Spleen (tissue), 11 donors: ENCODE results near the gene EHBP1. TPM values are rescaled to one million over a fixed set of nuclear protein-coding genes. Genes with fewer than 3 reads are reported as not detected.

Source experiments
- DNase-seq: peaks from one replicate; pipeline ENCODE4 v3.0.0-alpha.2; 2020
- H3K27ac ChIP-seq, 8 donors: fragments of 200-600 bp; sonication (generic) in 7 of 8; 1 replicate in 4 of 8; 2 replicates in 4 of 8; pipeline versions ENCODE4 v1.5.0 to v1.8.0; 2016 to 2021; ENCODE audit warnings: inconsistent platforms in 4 of 8, mild to moderate bottlenecking in 4 of 8, moderate library complexity in 1 of 8
- H3K27me3 ChIP-seq, 7 donors: fragments of 200-600 bp; sonication (generic) in 6 of 7; replicated peaks in 1 of 7; 1 replicate in 4 of 7; 2 replicates in 3 of 7; pipeline versions ENCODE4 v1.5.0 to v1.8.0; 2016 to 2021; ENCODE audit warnings: inconsistent platforms in 3 of 7, mild to moderate bottlenecking in 1 of 7
- H3K36me3 ChIP-seq, 6 donors: fragments of 200-600 bp; sonication (generic) in 5 of 6; 1 replicate in 4 of 6; 2 replicates in 2 of 6; pipeline versions ENCODE4 v1.5.0 to v1.8.0; 2016 to 2021; ENCODE audit warnings: inconsistent platforms in 2 of 6
- H3K4me1 ChIP-seq, 6 donors: fragments of 200-600 bp; sonication (generic) in 5 of 6; 1 replicate in 3 of 6; 2 replicates in 3 of 6; pipeline versions ENCODE4 v1.5.0 to v1.8.0; 2016 to 2021; ENCODE audit warnings: inconsistent platforms in 3 of 6
- H3K4me3 ChIP-seq, 8 donors: fragments of 200-600 bp; sonication (generic) in 7 of 8; 1 replicate in 4 of 8; 2 replicates in 4 of 8; pipeline versions ENCODE4 v1.5.0 to v1.8.0; 2016 to 2021; ENCODE audit warnings: inconsistent platforms in 4 of 8, mild to moderate bottlenecking in 4 of 8, moderate library complexity in 2 of 8
- H3K9me3 ChIP-seq, 8 donors: fragments of 200-600 bp; sonication (generic) in 7 of 8; 1 replicate in 4 of 8; 2 replicates in 4 of 8; pipeline versions ENCODE4 v1.5.0 to v1.8.0; 2016 to 2021; ENCODE audit warnings: inconsistent platforms in 4 of 8
- POLR2A ChIP-seq, 3 donors: fragments of 450-650 bp; IDR thresholded peaks; one replicate each; pipeline ENCODE4 v1.5.1; 2017; ENCODE audit warnings: antibody characterized with exemption in 3 of 3, mild to moderate bottlenecking in 1 of 3
- POLR2AphosphoS5 ChIP-seq, 3 donors: sonication (generic); formaldehyde crosslinking; IDR thresholded peaks; one replicate each; pipeline ENCODE4 v1.5.1; 2017; ENCODE audit warnings: antibody characterized with exemption in 3 of 3
- WGBS, 5 donors: extraction: QIAGEN DNeasy Blood & Tissue Kit in 3 of 5; methylation state at CpG; one replicate each; pipeline versions ENCODE4 v1.1.5 to v1.1.7; 2013 to 2018; 5-methylcytosine and 5-hydroxymethylcytosine counted together
- intact Hi-C: fragments of 100-400 bp; cut with DNase I; formaldehyde crosslinking; loops from one replicate; pipeline ENCODE4 v1.15.0; 2023; ENCODE audit warnings: low total_unique reads
- polyA plus RNA-seq, 3 donors: library from polyadenylated mRNA; stranded (reverse); fragments of 200-250 nt; gene quantifications; one replicate each; pipeline ENCODE4 v1.2.1, GENCODE V29; 2013
- total RNA-seq, 7 donors: library from RNA; depleted of rRNA in 3 of 7; stranded (reverse); fragments of >200 nt in 3 of 7; fragmentation: NEBNext Ultra II Directional in 4 of 7; extraction: Animal tissue kit (Norgen Biotek cat#: 25700) in 4 of 7; gene quantifications; one replicate each; pipeline versions ENCODE4 v1.1.0 to v1.2.1, GENCODE V29; 2016 to 2021
- TF ChIP-seq, protein P1 (sequence below), 11 experiments: fragments of 200-600 bp in 7 of 11; fragments of 450-650 bp in 4 of 11; sonication (generic) in 4 of 11; IDR thresholded peaks in 8 of 11; conservative IDR thresholded peaks in 3 of 11; 1 replicate in 7 of 11; 2 replicates in 4 of 11; pipeline versions ENCODE4 v1.4.0 to v1.8.0; 2016 to 2021; ENCODE audit warnings: antibody characterized with exemption in 11 of 11, inconsistent platforms in 4 of 11, mild to moderate bottlenecking in 1 of 11
- donor health status: healthy with polysubstance abuse.
- donor health status: DM: no; HTN: no; CAD: no; lungs with moderate emphysema.
- donor health status: DM: no; HTN: no; CAD: no.
- donor health status: Bipolar disorder and iron deficiency.
- donor health status: healthy.
- donor health status: DM: no; HTN: no; CAD: no.
- donor health status: DM: yes; HTN: yes; CAD: no.

The EHBP1 gene
- total and polyA plus RNA-seq, 10 donors, result 5.0 to 44.2 (median 31.7) TPM

DNA sequence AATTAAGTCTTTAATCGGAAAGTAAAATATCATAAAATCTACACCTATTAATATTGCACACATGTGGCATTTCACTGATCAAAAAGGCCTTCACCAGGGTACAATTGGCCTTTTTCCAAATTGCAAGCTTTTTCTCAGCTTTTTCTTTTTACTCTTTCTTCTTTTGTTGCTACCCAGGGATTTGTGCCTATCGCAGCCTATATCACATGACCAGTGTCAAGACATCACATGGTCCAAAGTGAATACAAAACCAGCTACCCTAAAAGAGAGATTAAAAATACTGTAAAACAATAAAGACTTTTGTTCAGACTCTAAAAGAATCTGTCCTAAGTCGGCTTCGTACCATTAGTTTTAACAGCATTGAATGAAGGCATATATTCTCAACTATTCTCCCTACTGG lies 330.1 kb downstream of the EHBP1 start:
- WGBS, 5 donors, result 95 to 97% (median 96%) methylated on average over 4 of the region's 4 CpGs
- DNase-seq, result no peak
- TF ChIP-seq, protein P1, sequence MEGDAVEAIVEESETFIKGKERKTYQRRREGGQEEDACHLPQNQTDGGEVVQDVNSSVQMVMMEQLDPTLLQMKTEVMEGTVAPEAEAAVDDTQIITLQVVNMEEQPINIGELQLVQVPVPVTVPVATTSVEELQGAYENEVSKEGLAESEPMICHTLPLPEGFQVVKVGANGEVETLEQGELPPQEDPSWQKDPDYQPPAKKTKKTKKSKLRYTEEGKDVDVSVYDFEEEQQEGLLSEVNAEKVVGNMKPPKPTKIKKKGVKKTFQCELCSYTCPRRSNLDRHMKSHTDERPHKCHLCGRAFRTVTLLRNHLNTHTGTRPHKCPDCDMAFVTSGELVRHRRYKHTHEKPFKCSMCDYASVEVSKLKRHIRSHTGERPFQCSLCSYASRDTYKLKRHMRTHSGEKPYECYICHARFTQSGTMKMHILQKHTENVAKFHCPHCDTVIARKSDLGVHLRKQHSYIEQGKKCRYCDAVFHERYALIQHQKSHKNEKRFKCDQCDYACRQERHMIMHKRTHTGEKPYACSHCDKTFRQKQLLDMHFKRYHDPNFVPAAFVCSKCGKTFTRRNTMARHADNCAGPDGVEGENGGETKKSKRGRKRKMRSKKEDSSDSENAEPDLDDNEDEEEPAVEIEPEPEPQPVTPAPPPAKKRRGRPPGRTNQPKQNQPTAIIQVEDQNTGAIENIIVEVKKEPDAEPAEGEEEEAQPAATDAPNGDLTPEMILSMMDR (IDR thresholded peaks at IDR 0.05 in 8 of 11, conservative IDR thresholded peaks at IDR 0.05 in 3 of 11), result no peak
- no peak for TF ChIP-seq POLR2A (IDR thresholded peaks at IDR 0.05)
- H3K4me1 ChIP-seq, result no peaks in the 10 kb centered on the region
- no peak overlapping the region for H3K27ac ChIP-seq
- H3K9me3 ChIP-seq, result no peaks in the 10 kb centered on the region
- H3K4me3 ChIP-seq, result no peak overlapping the region
- H3K27me3 ChIP-seq, result no peaks in the 10 kb centered on the region
- H3K36me3 ChIP-seq, result peaks cover 0 to 8% (median 0%) of the 10 kb centered on the region in 6 donors
- intact Hi-C loops, result no loop called here

DNA sequence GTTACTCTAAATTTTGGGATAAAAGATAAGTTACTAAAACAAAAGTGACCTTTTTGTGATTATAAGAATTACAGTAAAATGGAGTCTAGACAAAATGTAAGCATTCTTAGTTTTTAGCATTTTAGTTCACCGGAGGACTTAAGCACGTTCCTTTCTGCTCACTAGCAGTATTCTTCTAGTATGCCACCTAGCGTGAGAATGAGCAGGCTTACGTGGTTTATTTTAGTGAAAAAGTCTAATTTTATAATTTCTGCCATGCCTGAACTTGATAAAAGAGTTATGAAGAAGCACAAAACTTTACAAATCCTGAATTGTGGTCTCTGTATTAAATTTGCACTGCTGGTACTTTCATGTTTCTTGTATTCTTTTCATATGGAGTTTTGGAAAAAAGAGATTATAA lies 332.5 kb downstream of the EHBP1 start:
- H3K9me3 ChIP-seq, result no peaks in the 10 kb centered on the region
- 95 to 98% (median 97%) methylated on average over 4 of the region's 4 CpGs for WGBS, 5 donors
- DNase-seq, result no peak
- no peak overlapping the region for H3K4me3 ChIP-seq
- H3K4me1 ChIP-seq, result no peaks in the 10 kb centered on the region
- TF ChIP-seq POLR2AphosphoS5 (IDR thresholded peaks at IDR 0.05) (no peak), POLR2A (IDR thresholded peaks at IDR 0.05) (no peak)
- TF ChIP-seq, protein P1 (IDR thresholded peaks at IDR 0.05 in 8 of 11, conservative IDR thresholded peaks at IDR 0.05 in 3 of 11), result no peak
- intact Hi-C loops, result no loop called here
- H3K36me3 ChIP-seq, result peaks cover 0 to 9% (median 0%) of the 10 kb centered on the region in 6 donors
- H3K27me3 ChIP-seq, result no peaks in the 10 kb centered on the region
- no peak overlapping the region for H3K27ac ChIP-seq

DNA sequence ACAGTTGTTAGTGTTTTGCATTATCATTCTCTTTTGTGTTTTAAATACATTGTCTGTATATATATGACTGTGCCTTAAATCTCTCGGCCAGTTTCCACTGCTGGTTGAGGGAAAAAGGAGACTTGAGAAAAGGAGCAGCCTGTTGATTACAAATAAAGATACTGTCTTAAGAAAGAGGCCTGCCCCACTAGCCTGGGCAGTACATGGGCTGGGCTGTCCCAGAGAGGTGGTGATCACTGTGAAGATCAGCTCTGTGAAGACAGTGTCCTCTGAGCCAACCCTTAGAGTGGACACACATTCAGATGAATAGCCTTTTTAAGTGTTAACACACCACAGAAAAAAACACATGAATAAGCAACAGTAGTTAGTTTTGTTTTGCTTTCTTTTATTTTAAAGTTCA lies 335.1 kb downstream of the EHBP1 start:
- intact Hi-C loops, result no loop called here
- WGBS, 5 donors, result 92 to 100% (median 95%) methylated on average over 1 of the region's 1 CpG
- TF ChIP-seq, protein P1 (IDR thresholded peaks at IDR 0.05 in 8 of 11, conservative IDR thresholded peaks at IDR 0.05 in 3 of 11), result no peak
- TF ChIP-seq POLR2AphosphoS5 (IDR thresholded peaks at IDR 0.05) (no peak), POLR2A (IDR thresholded peaks at IDR 0.05) (no peak)

DNA sequence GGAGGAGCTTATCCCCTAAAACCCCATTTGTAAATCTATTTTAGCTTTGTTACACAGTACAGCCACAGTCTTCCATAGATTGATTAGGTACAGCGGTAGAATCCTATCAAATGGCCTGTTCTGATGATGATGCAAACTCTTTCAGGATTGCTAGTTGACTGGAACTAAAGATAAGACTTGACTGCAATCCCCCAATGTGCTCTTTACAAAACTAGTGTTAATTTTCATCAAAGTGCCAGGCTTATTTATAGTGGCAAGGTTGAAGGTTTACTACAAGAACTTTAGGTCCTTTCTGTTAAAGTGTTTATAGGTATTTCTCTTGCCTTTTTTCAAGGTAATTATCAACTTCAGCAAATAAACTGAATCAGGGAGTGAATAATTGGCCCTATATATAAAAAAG lies 336.1 kb downstream of the EHBP1 start:
- Histone ChIP-seq H3K27me3 (peaks cover 0 to 33% (median 17%) of the 10 kb centered on the region in 7 donors), H3K9me3 (no peaks in the 10 kb centered on the region), H3K4me3 (no peak overlapping the region), H3K4me1 (no peaks in the 10 kb centered on the region), H3K27ac (no peak overlapping the region), H3K36me3 (peaks cover 0 to 30% (median 0%) of the 10 kb centered on the region in 6 donors)
- TF ChIP-seq POLR2A (IDR thresholded peaks at IDR 0.05) (no peak), POLR2AphosphoS5 (IDR thresholded peaks at IDR 0.05) (no peak)
- TF ChIP-seq, protein P1 (IDR thresholded peaks at IDR 0.05 in 8 of 11, conservative IDR thresholded peaks at IDR 0.05 in 3 of 11), result no peak
- DNase-seq, result no peak
- WGBS, 5 donors, result 97 to 100% (median 100%) methylated on average over 1 of the region's 1 CpG
- intact Hi-C loops, result no loop called here

More for the DNA sequence above, 335.1 kb downstream of the EHBP1 start:
- Histone ChIP-seq H3K4me1 (no peaks in the 10 kb centered on the region), H3K36me3 (peaks cover 0 to 23% (median 0%) of the 10 kb centered on the region in 6 donors), H3K9me3 (no peaks in the 10 kb centered on the region), H3K27me3 (peaks cover 0 to 23% (median 7%) of the 10 kb centered on the region in 7 donors), H3K27ac (no peak overlapping the region), H3K4me3 (no peak overlapping the region)
- DNase-seq, result no peak
